NCI-H1694 (cell line): ENCODE results near the gene MPG.
"Not testable (repeated sequence)": the region's sequence is repeated elsewhere in the genome, so short reads cannot be mapped to it uniquely, and the experiment has no call there.

Experiments
- DNase-seq: peaks from one replicate; lab custom pipeline; 2025; lab: John Stamatoyannopoulos, UW

Gene MPG

GRCh38 chr16:77807-78443 is at the start of gene MPG:
Gene MPG (plus strand): TSS chr16:78225. CDS start chr16:78310, 85 bp downstream.
- peak; percentile 27 for DNase-seq

- not testable (repeated sequence) for DNase-seq
These were observed 47.4 kb upstream of the MPG start for GRCh38 chr16:30627-31026.

GRCh38 chr16:33154-33876 is 44.7 kb upstream of the MPG start:
- DNase-seq = not testable (repeated sequence)

GRCh38 chr16:33877-34647 is 44.0 kb upstream of the MPG start:
- no peak for DNase-seq

GRCh38 chr16:34648-34987 is 43.4 kb upstream of the MPG start:
- no peak for DNase-seq

- no peak for DNase-seq
These were observed 42.9 kb upstream of the MPG start for GRCh38 chr16:35011-35677.

GRCh38 chr16:35678-36305 is 42.2 kb upstream of the MPG start:
- DNase-seq = no peak

GRCh38 chr16:36336-36984 is 41.6 kb upstream of the MPG start:
- DNase-seq = no peak

- no peak for DNase-seq
These were observed 40.5 kb upstream of the MPG start for GRCh38 chr16:37511-37910.

- DNase-seq = not testable (repeated sequence)
These were observed 39.8 kb upstream of the MPG start for GRCh38 chr16:38206-38605.

- DNase-seq = no peak
These were observed 38.8 kb upstream of the MPG start for GRCh38 chr16:38941-39892.

GRCh38 chr16:41439-42068 is 36.5 kb upstream of the MPG start:
- DNase-seq = no peak

- DNase-seq = no peak
These were observed 36.0 kb upstream of the MPG start for GRCh38 chr16:42069-42457.

GRCh38 chr16:42691-43090 is 35.3 kb upstream of the MPG start:
- no peak for DNase-seq

- DNase-seq = no peak
These were observed 34.7 kb upstream of the MPG start for GRCh38 chr16:43294-43693.

GRCh38 chr16:44655-45054 is 33.4 kb upstream of the MPG start:
- no peak for DNase-seq

GRCh38 chr16:45454-45853 is 32.6 kb upstream of the MPG start:
- DNase-seq = no peak

- DNase-seq = not testable (repeated sequence)
These were observed 31.5 kb upstream of the MPG start for GRCh38 chr16:46510-46909.

GRCh38 chr16:47234-47633 is 30.8 kb upstream of the MPG start:
- DNase-seq = no peak
